Peyer's patch (tissue), 4 donors: ENCODE data around the gene SLC16A1.

Experiments used
- POLR2A ChIP-seq, 2 donors: fragments of 450-650 bp; IDR thresholded peaks; one replicate each; pipeline ENCODE4 v1.5.1; 2017; ENCODE audit warnings: antibody characterized with exemption in 2 of 2, mild to moderate bottlenecking in 2 of 2, moderate library complexity in 2 of 2
- TF ChIP-seq, protein P1 (sequence below), 6 experiments: fragments of 450-650 bp in 4 of 6; fragments of 200-600 bp in 2 of 6; sonication (generic) in 1 of 6; IDR thresholded peaks; one replicate each; pipeline ENCODE4 v1.5.1; 2017 to 2019; ENCODE audit warnings: antibody characterized with exemption in 6 of 6, mild to moderate bottlenecking in 3 of 6, moderate library complexity in 1 of 6

DNA sequence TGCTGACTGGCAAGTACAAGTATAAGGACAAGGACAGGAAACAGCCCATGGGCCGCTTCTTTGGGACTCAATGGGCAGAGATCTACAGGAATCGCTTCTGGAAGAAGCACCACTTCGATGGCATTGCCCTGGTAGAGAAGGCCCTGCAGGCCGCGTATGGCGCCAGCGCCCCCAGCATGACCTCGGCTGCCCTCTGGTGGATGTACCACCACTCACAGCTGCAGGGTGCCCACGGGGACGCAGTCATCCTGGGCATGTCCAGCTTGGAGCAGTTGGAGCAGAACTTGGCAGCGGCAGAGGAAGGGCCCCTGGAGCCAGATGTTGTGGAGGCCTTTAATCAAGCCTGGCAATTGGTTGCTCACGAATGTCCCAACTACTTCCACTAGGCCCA is 32.0 kb downstream of the SLC16A1 start:
- TF ChIP-seq, protein P1, sequence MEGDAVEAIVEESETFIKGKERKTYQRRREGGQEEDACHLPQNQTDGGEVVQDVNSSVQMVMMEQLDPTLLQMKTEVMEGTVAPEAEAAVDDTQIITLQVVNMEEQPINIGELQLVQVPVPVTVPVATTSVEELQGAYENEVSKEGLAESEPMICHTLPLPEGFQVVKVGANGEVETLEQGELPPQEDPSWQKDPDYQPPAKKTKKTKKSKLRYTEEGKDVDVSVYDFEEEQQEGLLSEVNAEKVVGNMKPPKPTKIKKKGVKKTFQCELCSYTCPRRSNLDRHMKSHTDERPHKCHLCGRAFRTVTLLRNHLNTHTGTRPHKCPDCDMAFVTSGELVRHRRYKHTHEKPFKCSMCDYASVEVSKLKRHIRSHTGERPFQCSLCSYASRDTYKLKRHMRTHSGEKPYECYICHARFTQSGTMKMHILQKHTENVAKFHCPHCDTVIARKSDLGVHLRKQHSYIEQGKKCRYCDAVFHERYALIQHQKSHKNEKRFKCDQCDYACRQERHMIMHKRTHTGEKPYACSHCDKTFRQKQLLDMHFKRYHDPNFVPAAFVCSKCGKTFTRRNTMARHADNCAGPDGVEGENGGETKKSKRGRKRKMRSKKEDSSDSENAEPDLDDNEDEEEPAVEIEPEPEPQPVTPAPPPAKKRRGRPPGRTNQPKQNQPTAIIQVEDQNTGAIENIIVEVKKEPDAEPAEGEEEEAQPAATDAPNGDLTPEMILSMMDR (IDR thresholded peaks at IDR 0.05): no peak
- TF ChIP-seq POLR2A (IDR thresholded peaks at IDR 0.05): no peak
